ENCODE measurements around the gene CISH.

DNA sequence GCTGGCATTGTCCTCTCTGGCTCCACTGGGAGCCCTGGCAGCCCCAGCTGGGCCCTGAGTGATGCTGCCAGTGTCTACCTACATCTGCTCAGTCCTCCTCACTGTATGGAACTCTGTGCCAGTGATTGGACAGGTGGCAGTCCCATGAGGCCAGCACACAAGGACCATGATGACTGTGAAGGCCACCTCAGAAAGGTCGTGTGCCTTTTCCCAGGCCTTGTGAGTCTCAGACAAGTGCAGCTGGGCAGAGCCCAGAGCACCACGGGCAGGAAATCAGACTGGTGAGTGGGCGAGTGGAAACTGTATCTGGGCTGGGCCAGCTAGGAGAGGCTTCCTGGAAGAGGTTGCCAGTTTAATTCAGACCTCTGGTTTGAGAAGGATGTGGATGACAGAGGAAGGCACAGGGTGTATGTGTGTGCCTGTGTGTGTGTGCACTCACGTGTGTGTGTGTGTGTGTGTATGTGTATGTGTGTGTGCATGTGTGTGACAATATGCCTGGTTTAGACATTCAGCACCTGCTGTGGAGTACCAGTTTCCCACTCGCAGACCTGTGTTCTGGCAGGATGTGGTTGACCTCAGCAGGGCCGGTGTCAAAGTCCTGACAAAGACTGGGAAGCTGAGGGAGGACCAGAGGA is 12.4 kb upstream of the CISH start:
- no peak for TF ChIP-seq MAZ (IDR thresholded peaks at IDR 0.05; ENCODE audit: borderline replicate concordance, low read depth, low read length)
- TF ChIP-seq RCOR1 (IDR thresholded peaks at IDR 0.05; ENCODE audit: insufficient replicate concordance, low read length) = no peak
- TF ChIP-seq MXI1 (IDR thresholded peaks at IDR 0.05; ENCODE audit: borderline replicate concordance, low read depth, low read length) = no peak
- TF ChIP-seq, protein P1, sequence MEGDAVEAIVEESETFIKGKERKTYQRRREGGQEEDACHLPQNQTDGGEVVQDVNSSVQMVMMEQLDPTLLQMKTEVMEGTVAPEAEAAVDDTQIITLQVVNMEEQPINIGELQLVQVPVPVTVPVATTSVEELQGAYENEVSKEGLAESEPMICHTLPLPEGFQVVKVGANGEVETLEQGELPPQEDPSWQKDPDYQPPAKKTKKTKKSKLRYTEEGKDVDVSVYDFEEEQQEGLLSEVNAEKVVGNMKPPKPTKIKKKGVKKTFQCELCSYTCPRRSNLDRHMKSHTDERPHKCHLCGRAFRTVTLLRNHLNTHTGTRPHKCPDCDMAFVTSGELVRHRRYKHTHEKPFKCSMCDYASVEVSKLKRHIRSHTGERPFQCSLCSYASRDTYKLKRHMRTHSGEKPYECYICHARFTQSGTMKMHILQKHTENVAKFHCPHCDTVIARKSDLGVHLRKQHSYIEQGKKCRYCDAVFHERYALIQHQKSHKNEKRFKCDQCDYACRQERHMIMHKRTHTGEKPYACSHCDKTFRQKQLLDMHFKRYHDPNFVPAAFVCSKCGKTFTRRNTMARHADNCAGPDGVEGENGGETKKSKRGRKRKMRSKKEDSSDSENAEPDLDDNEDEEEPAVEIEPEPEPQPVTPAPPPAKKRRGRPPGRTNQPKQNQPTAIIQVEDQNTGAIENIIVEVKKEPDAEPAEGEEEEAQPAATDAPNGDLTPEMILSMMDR (conservative IDR thresholded peaks at IDR 0.05; ENCODE audit: low read depth, low read length) = no peak
- TF ChIP-seq CHD1 (IDR thresholded peaks at IDR 0.05; ENCODE audit: low read depth, low read length) = no peak
- TF ChIP-seq POLR2A (IDR thresholded peaks at IDR 0.05; ENCODE audit: low read depth, low read length) = no peak
- no peak for TF ChIP-seq RFX5 (IDR thresholded peaks at IDR 0.05; ENCODE audit: low read depth, low read length)
- no peak for TF ChIP-seq SMC3 (IDR thresholded peaks at IDR 0.05; ENCODE audit: low read depth, low read length)
- TF ChIP-seq, protein P2, sequence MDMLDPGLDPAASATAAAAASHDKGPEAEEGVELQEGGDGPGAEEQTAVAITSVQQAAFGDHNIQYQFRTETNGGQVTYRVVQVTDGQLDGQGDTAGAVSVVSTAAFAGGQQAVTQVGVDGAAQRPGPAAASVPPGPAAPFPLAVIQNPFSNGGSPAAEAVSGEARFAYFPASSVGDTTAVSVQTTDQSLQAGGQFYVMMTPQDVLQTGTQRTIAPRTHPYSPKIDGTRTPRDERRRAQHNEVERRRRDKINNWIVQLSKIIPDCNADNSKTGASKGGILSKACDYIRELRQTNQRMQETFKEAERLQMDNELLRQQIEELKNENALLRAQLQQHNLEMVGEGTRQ (IDR thresholded peaks at IDR 0.05; ENCODE audit: low read depth, low read length) = no peak
- TF ChIP-seq BHLHE40 (IDR thresholded peaks at IDR 0.05; ENCODE audit: low read depth, low read length) = no peak
